ENCODE data around the gene MFNG.
"Not testable (repeated sequence)": the region's sequence is repeated elsewhere in the genome, so short reads cannot be mapped to it uniquely, and the experiment has no call there.

MFNG gene

GRCh38 chr22:37474447-37475090 is 11.6 kb downstream of the MFNG start:
- Histone ChIP-seq H3K4me2 (no peak overlapping the region), H3K36me3 (peaks cover 93% of the 10 kb centered on the region), H3K4me3 (no peak overlapping the region), H3K27ac (no peak overlapping the region), H3K9me3 (no peaks in the 10 kb centered on the region), H4K20me1 (peaks cover 100% of the 10 kb centered on the region), H3K4me1 (peaks cover 55% of the 10 kb centered on the region), H3K27me3 (no peaks in the 10 kb centered on the region), H3K9ac (no peak overlapping the region)
- no peak for TF ChIP-seq Cebpa-rat (IDR thresholded peaks at IDR 0.05)

- Histone ChIP-seq H3K4me3 (no peak overlapping the region), H3K36me3 (peaks cover 93% of the 10 kb centered on the region), H3K27ac (no peak overlapping the region), H3K9me3 (no peaks in the 10 kb centered on the region), H3K4me2 (no peak overlapping the region), H3K27me3 (no peaks in the 10 kb centered on the region), H4K20me1 (peaks cover 100% of the 10 kb centered on the region), H3K4me1 (peaks cover 45% of the 10 kb centered on the region), H3K9ac (no peak overlapping the region)
- TF ChIP-seq Cebpa-rat (IDR thresholded peaks at IDR 0.05): no peak
These were observed 12.7 kb downstream of the MFNG start for GRCh38 chr22:37473437-37473946.

- Histone ChIP-seq H3K9me3 (no peaks in the 10 kb centered on the region), H3K27me3 (no peaks in the 10 kb centered on the region), H4K20me1 (peaks cover 100% of the 10 kb centered on the region), H3K4me1 (peaks cover 35% of the 10 kb centered on the region), H3K27ac (0 out of 2 replicates have a peak overlapping the region, but pooled peaks have one; percentile 2), H3K4me2 (peak overlapping the region; percentile 54), H3K9ac (no peak overlapping the region), H3K4me3 (no peak overlapping the region), H3K36me3 (peaks cover 93% of the 10 kb centered on the region)
- no peak for TF ChIP-seq Cebpa-rat (IDR thresholded peaks at IDR 0.05)
These were observed 13.7 kb downstream of the MFNG start for GRCh38 chr22:37472418-37473006.

GRCh38 chr22:37471727-37472417 is 14.3 kb downstream of the MFNG start:
- TF ChIP-seq Cebpa-rat (IDR thresholded peaks at IDR 0.05): no peak
- peaks cover 100% of the 10 kb centered on the region for H4K20me1 ChIP-seq

GRCh38 chr22:37470087-37470445 is 16.1 kb downstream of the MFNG start:
- Histone ChIP-seq H3K36me3 (peaks cover 93% of the 10 kb centered on the region), H3K4me2 (no peak overlapping the region), H3K9ac (no peak overlapping the region), H3K27me3 (no peaks in the 10 kb centered on the region), H4K20me1 (peaks cover 100% of the 10 kb centered on the region), H3K9me3 (no peaks in the 10 kb centered on the region), H3K4me3 (no peak overlapping the region), H3K27ac (no peak overlapping the region), H3K4me1 (peaks cover 20% of the 10 kb centered on the region)
- no peak for TF ChIP-seq Cebpa-rat (IDR thresholded peaks at IDR 0.05)

More at GRCh38 chr22:37471727-37472417, 14.3 kb downstream of the MFNG start:
- Histone ChIP-seq H3K27ac (0 out of 2 replicates have a peak overlapping the region, but pooled peaks have one; percentile 2), H3K4me2 (peak overlapping the region; percentile 54), H3K36me3 (peaks cover 93% of the 10 kb centered on the region), H3K4me1 (peaks cover 28% of the 10 kb centered on the region), H3K9ac (no peak overlapping the region), H3K4me3 (no peak overlapping the region), H3K9me3 (no peaks in the 10 kb centered on the region), H3K27me3 (no peaks in the 10 kb centered on the region)

- Histone ChIP-seq H3K4me2 (no peak overlapping the region), H4K20me1 (peaks cover 100% of the 10 kb centered on the region), H3K4me1 (peaks cover 25% of the 10 kb centered on the region), H3K27ac (no peak overlapping the region), H3K36me3 (peaks cover 89% of the 10 kb centered on the region), H3K27me3 (no peaks in the 10 kb centered on the region), H3K9me3 (no peaks in the 10 kb centered on the region), H3K4me3 (no peak overlapping the region), H3K9ac (no peak overlapping the region)
- no peak for TF ChIP-seq Cebpa-rat (IDR thresholded peaks at IDR 0.05)
These were observed 16.6 kb downstream of the MFNG start for GRCh38 chr22:37469416-37470086.

GRCh38 chr22:37468201-37468695 is 17.9 kb downstream of the MFNG start:
- not testable (repeated sequence) for H3K9me3 ChIP-seq, H3K27ac ChIP-seq, H3K9ac ChIP-seq, H3K4me2 ChIP-seq, H3K4me3 ChIP-seq, H3K27me3 ChIP-seq
- Histone ChIP-seq H3K4me1 (peaks cover 35% of the 10 kb centered on the region), H3K36me3 (peaks cover 76% of the 10 kb centered on the region), H4K20me1 (peaks cover 100% of the 10 kb centered on the region)

- Histone ChIP-seq H3K27ac (no peak overlapping the region), H3K36me3 (peaks cover 68% of the 10 kb centered on the region), H3K27me3 (no peaks in the 10 kb centered on the region), H3K4me3 (no peak overlapping the region), H3K9ac (no peak overlapping the region), H3K9me3 (no peaks in the 10 kb centered on the region), H4K20me1 (peaks cover 100% of the 10 kb centered on the region), H3K4me1 (peaks cover 33% of the 10 kb centered on the region), H3K4me2 (no peak overlapping the region)
- TF ChIP-seq Cebpa-rat (IDR thresholded peaks at IDR 0.05): no peak
These were observed 18.7 kb downstream of the MFNG start for GRCh38 chr22:37467391-37467955.

- Histone ChIP-seq H3K4me3 (no peak overlapping the region), H3K27ac (no peak overlapping the region), H3K27me3 (no peaks in the 10 kb centered on the region), H3K9me3 (no peaks in the 10 kb centered on the region), H3K9ac (no peak overlapping the region), H3K36me3 (peaks cover 42% of the 10 kb centered on the region), H4K20me1 (peaks cover 79% of the 10 kb centered on the region), H3K4me2 (peak overlapping the region; percentile 56), H3K4me1 (peaks cover 33% of the 10 kb centered on the region)
- TF ChIP-seq Cebpa-rat (IDR thresholded peaks at IDR 0.05): no peak
These were observed 22.0 kb downstream of the MFNG start for GRCh38 chr22:37464181-37464580.
